Vagina (tissue), 2 donors: Measurements from ENCODE around the gene FBXL20. TPM values are rescaled to one million over a fixed set of nuclear protein-coding genes. Genes with fewer than 3 reads are reported as not detected.

Experiments
- DNase-seq, 2 donors: peaks; one replicate each; pipeline ENCODE4 v3.0.0-alpha.2; 2017; ENCODE audit errors: extremely low spot score in 2 of 2
- H3K27ac ChIP-seq: fragments of 200-600 bp; sonication (generic); one replicate; pipeline ENCODE4 v1.5.1; 2019
- H3K27me3 ChIP-seq: fragments of 200-600 bp; sonication (generic); one replicate; pipeline ENCODE4 v1.5.1; 2019
- H3K36me3 ChIP-seq, 2 donors: fragments of 200-600 bp; sonication (generic); one replicate each; pipeline ENCODE4 v1.5.1; 2017 to 2019
- H3K4me1 ChIP-seq: fragments of 200-600 bp; sonication (generic); one replicate; pipeline ENCODE4 v1.5.1; 2019
- H3K4me3 ChIP-seq, 2 donors: fragments of 200-600 bp; sonication (generic); 1 replicate in 1 of 2; 2 replicates in 1 of 2; pipeline ENCODE4 v1.5.1; 2016 to 2019
- H3K9me3 ChIP-seq: fragments of 200-600 bp; sonication (generic); one replicate; pipeline ENCODE4 v1.5.1; 2019
- POLR2A ChIP-seq, 2 donors: fragments of 450-650 bp; IDR thresholded peaks; one replicate each; pipeline ENCODE4 v1.6.1; 2017; ENCODE audit warnings: antibody characterized with exemption in 2 of 2, mild to moderate bottlenecking in 2 of 2, moderate library complexity in 2 of 2
- POLR2AphosphoS5 ChIP-seq, 2 donors: sonication (generic); formaldehyde crosslinking; IDR thresholded peaks; one replicate each; pipeline ENCODE4 v1.9.0; 2017; ENCODE audit warnings: antibody characterized with exemption in 2 of 2, mild to moderate bottlenecking in 2 of 2, low read depth in 1 of 2; ENCODE audit not compliant: insufficient read depth in 1 of 2
- intact Hi-C: fragments of 100-400 bp; cut with DNase I; formaldehyde crosslinking; loops from one replicate; pipeline ENCODE4 v1.15.1; 2023
- total RNA-seq: library from RNA; depleted of rRNA; stranded (reverse); fragments of >200 nt; gene quantifications from one replicate; pipeline ENCODE4 v1.2.3, GENCODE V29; 2016
- TF ChIP-seq, protein P1 (sequence below), 3 experiments: fragments of 450-650 bp in 2 of 3; fragments of 200-600 bp in 1 of 3; sonication (generic) in 1 of 3; IDR thresholded peaks; one replicate each; pipeline ENCODE4 v1.5.1; 2017 to 2019; ENCODE audit warnings: antibody characterized with exemption in 3 of 3, mild to moderate bottlenecking in 2 of 3, moderate library complexity in 2 of 3

FBXL20 gene
- total RNA-seq, 1 donor from 2014 or later = 15.7 TPM

DNA sequence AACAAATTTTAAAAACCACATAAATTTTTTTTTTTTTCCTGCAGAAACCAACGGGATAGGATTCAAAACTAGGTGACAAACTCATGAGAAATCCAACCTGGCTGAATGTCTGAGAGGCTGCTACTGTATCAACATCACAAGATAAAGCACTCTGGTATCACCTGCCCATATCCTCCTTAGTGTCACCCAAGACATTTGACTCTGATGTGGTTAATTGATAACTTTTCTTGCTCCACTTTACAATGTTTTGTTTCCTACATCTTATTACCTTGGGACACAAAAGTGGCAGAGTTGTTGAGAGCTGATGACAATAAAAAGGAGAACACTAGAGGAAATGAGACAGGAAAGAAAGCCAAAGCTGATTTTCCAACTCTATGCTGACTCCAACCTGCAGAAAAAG is 4.0 kb upstream of the FBXL20 start:
- Histone ChIP-seq H3K36me3 (peaks cover 0 to 25% of the 10 kb centered on the region in 2 donors), H3K27me3 (no peaks in the 10 kb centered on the region), H3K4me3 (no peak overlapping the region), H3K9me3 (no peaks in the 10 kb centered on the region), H3K27ac (no peak overlapping the region), H3K4me1 (peaks cover 5% of the 10 kb centered on the region)
- intact Hi-C loops = no loop called here
- TF ChIP-seq POLR2A (IDR thresholded peaks at IDR 0.05) = no peak
- TF ChIP-seq, protein P1, sequence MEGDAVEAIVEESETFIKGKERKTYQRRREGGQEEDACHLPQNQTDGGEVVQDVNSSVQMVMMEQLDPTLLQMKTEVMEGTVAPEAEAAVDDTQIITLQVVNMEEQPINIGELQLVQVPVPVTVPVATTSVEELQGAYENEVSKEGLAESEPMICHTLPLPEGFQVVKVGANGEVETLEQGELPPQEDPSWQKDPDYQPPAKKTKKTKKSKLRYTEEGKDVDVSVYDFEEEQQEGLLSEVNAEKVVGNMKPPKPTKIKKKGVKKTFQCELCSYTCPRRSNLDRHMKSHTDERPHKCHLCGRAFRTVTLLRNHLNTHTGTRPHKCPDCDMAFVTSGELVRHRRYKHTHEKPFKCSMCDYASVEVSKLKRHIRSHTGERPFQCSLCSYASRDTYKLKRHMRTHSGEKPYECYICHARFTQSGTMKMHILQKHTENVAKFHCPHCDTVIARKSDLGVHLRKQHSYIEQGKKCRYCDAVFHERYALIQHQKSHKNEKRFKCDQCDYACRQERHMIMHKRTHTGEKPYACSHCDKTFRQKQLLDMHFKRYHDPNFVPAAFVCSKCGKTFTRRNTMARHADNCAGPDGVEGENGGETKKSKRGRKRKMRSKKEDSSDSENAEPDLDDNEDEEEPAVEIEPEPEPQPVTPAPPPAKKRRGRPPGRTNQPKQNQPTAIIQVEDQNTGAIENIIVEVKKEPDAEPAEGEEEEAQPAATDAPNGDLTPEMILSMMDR (IDR thresholded peaks at IDR 0.05) = no peak
- no peak for TF ChIP-seq POLR2AphosphoS5 (IDR thresholded peaks at IDR 0.05; ENCODE audit: insufficient read depth in 1 of 2, low read depth in 1 of 2)
- no peak for DNase-seq

DNA sequence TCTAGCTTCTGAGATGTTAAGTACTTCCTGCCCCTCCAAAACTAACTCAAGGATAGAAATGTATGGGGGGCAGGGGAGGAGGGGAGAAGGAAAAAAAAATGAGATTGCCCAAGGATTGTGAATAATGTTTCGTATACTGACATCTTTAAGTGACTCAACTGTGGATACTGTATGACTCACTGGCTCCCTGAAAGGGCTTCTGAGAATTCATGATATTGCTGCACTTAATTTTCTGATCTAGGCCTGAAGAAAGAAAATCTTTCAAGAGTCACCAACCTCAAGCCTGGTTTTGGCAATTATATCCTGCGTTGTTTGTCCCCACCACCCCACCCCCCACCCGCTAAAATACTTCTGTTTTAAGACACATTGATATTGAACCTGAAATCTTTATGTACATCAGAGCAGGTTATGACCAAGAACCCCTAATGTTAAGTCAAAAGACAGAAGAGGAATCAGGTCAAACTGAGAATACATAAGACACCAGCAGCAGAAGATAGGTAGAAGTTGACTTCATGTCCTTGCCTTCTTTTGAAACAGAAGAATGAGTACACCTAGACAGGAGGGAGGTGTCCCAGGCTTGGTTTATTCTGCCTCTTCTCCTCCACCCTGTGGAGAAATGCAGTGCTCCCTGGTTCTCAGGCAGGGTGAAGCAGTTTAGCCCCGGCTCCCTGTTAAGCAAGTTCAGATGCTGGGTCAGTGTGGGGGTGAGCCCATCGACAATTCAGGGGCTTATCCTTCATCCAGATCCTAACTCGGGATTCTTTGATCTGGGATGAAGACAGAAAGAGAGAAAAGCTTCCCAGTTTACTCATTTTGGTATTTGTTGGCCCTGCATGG is 3.3 kb upstream of the FBXL20 start:
- TF ChIP-seq, protein P1 (IDR thresholded peaks at IDR 0.05) = no peak
- no peak for TF ChIP-seq POLR2AphosphoS5 (IDR thresholded peaks at IDR 0.05; ENCODE audit: insufficient read depth in 1 of 2, low read depth in 1 of 2)
- no peak for TF ChIP-seq POLR2A (IDR thresholded peaks at IDR 0.05)
- intact Hi-C loops = no loop called here
- peaks cover 11% of the 10 kb centered on the region for H3K4me1 ChIP-seq
- H3K4me3 ChIP-seq = no peak overlapping the region
- DNase-seq = no peak
- H3K27me3 ChIP-seq = no peaks in the 10 kb centered on the region
- H3K36me3 ChIP-seq = peaks cover 0 to 18% of the 10 kb centered on the region in 2 donors
- H3K9me3 ChIP-seq = no peaks in the 10 kb centered on the region
- H3K27ac ChIP-seq = no peak overlapping the region

DNA sequence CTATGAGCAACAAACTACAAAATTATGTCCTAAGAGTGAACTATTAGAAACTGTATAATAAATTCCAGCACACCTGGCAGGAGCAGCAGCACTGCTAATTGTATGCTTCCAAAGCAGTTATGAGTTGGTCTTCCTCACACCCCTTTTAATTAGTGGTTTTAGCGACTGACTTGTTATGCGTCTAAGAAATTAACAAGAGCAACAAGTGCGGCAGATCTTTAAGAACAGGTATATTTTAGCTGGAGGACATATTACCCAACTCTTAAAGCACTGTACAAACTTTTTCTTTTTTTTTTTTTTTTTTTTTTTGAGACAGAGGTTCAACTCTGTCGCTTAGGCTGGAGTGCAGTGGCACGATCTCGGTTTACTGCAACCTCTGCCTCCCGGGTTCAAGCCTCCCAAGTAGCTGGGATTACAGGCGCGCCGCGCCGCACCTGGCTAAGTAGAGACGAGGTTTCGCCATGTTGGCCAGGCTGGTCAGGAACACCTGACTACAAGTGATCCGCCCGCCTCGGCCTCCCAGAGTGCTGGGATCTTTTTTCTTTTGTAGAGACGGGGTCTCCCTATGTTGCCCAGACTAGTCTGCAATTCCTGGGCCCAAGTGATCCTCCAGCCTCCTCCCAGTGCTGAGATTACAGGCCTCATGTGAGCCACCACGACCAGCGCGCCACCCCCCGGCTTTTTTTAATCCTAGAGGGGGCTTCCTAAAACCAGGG is 1.6 kb upstream of the FBXL20 start:
- Histone ChIP-seq H3K36me3 (peaks cover 0 to 1% of the 10 kb centered on the region in 2 donors), H3K9me3 (no peaks in the 10 kb centered on the region), H3K4me3 (peak overlapping the region in 1 of 2 donors; percentile 90), H3K27me3 (no peaks in the 10 kb centered on the region), H3K4me1 (peaks cover 28% of the 10 kb centered on the region), H3K27ac (no peak overlapping the region)
- no peak for DNase-seq
- intact Hi-C loops = no loop called here
- TF ChIP-seq POLR2A (IDR thresholded peaks at IDR 0.05) = no peak

DNA sequence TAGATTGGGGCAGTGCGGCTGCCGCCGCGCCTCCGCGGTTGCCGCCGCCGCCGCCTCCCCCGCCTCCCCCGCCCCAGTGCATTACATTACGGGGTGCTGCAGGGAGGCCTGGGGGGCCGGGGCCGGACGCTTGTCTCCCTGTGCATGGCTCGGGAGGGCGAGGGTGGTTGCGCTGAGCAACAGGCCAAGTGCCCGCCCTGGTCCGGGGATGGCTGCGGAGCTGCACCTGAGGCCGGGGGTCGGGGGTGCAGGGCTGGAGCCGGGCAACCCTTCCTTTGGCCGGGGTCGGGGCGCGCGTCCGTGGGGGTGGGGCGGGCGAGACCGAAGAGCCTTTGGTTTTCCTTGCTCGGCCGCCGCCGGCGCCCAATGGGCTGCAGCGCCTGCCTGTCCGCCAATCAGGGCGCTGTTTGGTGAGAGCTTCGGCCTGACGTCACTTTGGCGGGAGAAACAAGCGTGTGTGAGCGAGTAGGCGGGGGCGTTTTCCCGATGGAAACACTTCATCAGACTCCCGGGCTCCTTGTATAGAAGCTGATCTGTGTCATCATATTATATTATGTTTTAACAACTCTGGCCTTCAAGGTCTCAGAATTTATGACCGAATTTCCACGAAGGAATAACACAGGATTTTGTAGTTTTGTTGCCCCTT is 941 bp upstream of the FBXL20 start:
- Histone ChIP-seq H3K36me3 (no peaks in the 10 kb centered on the region), H3K4me3 (peak overlapping the region; percentile 90 to 94), H3K27me3 (no peaks in the 10 kb centered on the region), H3K4me1 (peaks cover 28% of the 10 kb centered on the region), H3K9me3 (no peaks in the 10 kb centered on the region), H3K27ac (peak overlapping the region; percentile 91)
- intact Hi-C loops = no loop called here
- TF ChIP-seq POLR2A (IDR thresholded peaks at IDR 0.05) = no peak
- TF ChIP-seq POLR2AphosphoS5 (IDR thresholded peaks at IDR 0.05; ENCODE audit: insufficient read depth in 1 of 2, low read depth in 1 of 2) = peak in 1 of 2 donors; percentile 59
- DNase-seq = peak; percentile 91 to 96

DNA sequence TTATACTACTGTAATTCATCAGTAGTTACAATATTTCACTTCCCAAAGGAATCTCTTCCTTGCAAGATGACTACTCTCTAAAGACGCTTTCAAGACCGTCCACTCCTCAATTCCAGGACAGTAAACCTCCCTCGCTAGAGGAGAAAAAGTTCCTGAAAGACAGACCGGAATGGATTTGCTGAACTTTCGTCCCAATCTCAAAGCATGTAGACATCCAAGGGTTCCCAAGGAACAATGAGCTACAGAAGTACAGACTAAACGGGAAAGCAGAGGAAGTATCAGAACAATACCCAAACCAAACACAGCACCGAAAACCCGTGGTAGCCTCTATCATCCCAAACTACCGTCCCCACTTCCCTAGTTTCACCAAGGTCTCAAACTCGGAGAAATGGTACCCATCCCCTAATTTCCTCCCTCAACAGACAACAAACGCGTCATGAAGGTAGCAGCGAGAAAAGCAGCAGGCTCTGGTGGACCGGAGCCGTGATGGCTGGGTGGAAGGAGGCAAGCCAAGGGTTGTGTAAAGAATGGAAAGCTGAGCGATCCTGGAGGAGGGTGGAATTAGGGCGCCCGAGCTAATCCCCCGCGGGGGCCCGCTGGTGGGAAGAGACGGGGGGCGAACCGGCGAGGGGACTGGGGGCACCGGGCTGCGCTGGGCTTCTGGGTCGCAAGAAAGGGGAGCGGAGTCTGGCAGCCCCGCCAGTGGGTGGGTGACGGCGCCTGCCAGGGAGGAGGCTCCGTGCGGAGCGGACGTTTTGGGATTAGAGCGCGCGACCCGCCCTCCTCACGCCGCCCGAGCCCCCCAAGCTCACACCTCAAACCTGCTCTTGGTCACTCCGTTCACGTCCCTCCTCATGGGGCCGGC is 647 bp downstream of the FBXL20 start:
- H3K36me3 ChIP-seq = no peaks in the 10 kb centered on the region
- intact Hi-C loops = no loop called here

More for the DNA sequence above, 647 bp downstream of the FBXL20 start:
- H3K27me3 ChIP-seq = no peaks in the 10 kb centered on the region
- peak overlapping the region; percentile 91 for H3K27ac ChIP-seq
- peak overlapping the region; percentile 90 to 94 for H3K4me3 ChIP-seq
- peaks cover 28% of the 10 kb centered on the region for H3K4me1 ChIP-seq
- DNase-seq = no peak
- H3K9me3 ChIP-seq = no peaks in the 10 kb centered on the region
- TF ChIP-seq, protein P1 (IDR thresholded peaks at IDR 0.05) = no peak
- TF ChIP-seq POLR2A (IDR thresholded peaks at IDR 0.05) (no peak), POLR2AphosphoS5 (IDR thresholded peaks at IDR 0.05; ENCODE audit: insufficient read depth in 1 of 2, low read depth in 1 of 2) (no peak)
